AML-193 (cell line): ENCODE data around the gene BIVM.

Experiments used
- DNase-seq, 2 experiments: peaks; one replicate each; lab custom pipeline; 2025; lab: John Stamatoyannopoulos, UW

The BIVM gene

DNA sequence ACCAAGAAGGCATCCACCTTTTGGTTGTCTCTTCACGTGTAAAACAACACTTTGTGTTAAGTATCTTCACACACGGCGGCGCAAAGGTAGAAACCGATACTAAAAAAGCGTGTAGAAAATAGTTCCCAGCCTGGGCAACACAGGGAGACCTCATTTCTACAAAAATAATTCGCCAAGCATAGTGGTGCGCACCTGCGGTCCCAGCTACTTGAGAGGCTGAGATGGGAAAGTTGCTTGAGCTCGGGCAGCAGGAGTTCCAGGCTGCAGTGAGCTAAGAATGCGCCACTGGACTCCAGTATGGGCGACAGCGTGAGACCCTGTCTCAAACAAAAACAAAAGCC is 46.3 kb downstream of the BIVM start:
- DNase-seq: no peak

DNA sequence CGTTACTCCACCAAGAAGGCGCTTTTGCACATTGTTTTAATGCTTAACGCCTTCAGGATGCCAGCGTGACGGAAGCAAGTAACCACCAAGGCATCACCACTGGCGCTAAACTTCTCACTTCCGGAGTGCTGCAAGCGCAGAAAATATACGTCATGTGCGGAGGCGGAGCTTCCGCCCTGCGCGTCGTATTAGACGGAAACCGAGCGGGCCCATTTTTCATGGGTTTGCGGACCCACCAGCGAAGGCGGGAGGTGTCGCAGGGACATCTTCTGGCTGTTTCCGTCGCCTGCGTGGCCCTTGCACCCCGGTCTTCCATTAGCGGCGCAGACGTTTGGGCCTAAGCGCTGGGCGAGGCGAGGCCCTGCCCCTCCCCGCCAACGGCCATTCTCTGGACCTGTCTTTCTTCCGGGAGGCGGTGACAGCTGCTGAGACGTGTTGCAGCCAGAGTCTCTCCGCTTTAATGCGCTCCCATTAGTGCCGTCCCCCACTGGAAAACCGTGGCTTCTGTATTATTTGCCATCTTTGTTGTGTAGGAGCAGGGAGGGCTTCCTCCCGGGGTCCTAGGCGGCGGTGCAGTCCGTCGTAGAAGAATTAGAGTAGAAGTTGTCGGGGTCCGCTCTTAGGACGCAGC is 46.8 kb downstream of the BIVM start, which contains the start of gene ERCC5:
Gene ERCC5, plus strand, starts transcription at position 403 of the 631 bp plus-strand sequence. CDS start 235 bp downstream, outside the sequence.
- peak; percentile 97 to 98 for DNase-seq

DNA sequence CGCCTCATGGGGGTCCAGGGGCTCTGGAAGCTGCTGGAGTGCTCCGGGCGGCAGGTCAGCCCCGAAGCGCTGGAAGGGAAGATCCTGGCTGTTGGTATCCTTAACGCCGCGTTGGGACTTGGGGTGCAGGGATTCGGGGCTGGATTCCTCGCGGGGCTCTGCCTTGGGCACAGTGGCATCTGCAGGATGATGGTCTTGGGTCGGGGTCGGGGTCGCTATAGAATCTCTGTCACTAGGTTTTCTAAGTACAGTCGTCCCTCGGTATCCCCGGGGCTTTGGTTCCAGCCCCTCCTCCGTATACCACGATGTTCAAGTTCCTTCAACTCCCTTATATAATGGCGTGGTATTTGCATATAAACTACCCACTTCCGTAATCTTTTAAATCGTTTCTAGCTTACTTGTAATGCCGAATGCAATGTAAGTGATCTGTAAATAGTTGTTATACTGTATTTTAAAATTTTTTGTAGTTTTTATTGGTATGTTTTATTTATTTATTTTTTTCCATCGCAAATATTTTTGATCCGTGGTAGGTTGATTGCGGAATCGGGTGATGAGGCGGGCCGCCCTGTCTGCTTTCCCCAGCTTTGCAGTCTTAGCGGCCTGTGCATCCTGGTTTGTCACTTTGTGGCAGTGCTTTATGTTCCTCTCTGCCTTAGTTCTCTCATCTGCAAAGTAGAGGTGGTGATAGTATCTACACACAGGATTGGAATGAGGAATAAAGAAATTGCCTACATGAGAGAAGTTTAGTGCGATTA is 47.5 kb downstream of the BIVM start:
- DNase-seq: peak; percentile 75 to 77

DNA sequence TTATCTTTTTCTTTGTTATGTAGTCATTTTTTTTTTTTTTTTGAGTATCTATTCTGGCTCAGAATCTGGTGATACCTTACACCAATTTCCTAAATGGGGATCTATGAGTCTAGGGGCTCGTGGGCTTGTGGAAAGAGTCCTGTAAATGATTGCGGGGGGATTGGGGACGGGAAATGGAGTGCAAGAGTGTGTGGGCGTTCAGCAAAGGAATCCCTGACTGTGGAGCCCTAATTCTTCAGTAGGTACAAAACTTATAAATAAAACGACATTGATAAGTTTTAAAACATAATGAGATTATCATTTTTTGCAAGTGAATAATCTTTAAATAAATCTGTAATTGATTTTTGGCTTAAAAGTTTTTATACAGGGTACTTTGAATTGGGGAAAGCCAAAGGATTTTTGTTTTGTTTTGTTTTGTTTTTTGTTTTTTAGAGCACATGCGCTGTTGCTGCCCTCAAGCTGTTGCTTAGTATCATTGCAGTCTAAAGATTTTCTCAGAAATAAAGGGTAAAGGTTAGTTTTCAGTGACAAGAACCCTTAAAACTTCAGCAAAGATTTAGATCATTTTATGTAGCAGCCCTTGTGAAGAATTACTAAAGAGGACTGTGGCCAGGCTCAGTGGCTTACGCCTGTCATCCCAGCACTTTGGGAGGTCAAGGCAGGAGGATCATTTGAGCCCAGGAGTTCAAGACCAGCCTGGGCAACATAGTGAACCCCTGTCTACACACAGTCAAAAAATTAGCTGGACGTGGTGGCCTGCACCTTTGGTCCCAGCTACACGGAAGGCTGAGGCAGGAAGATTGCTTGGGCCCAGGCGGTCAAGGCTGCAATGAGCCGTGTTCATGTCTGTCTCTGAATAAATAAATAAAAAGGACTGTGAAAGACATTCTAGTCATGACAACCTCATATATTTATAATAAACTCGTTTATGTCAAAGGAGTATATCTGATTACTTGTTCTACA is 48.6 kb downstream of the BIVM start:
- DNase-seq: peak; percentile 62 to 71

DNA sequence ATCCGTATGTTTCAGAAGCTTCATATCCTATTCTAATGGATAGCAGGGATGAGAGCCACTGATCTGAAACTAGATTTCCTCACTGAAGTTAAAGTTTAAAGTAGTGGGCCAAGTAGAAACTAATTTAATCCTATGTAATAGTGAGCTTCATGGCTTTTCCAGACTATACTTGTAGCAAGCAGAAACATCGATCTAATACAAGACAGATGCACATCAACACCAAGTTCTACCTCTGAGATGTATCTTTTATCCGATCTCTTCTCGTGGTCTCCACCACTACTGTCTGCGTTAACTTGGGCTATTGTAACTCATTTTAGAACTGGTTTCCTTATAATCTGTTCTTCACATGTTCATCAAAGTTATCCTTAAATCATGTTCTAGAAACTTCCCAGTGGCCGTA is 50.0 kb downstream of the BIVM start:
- no peak for DNase-seq

DNA sequence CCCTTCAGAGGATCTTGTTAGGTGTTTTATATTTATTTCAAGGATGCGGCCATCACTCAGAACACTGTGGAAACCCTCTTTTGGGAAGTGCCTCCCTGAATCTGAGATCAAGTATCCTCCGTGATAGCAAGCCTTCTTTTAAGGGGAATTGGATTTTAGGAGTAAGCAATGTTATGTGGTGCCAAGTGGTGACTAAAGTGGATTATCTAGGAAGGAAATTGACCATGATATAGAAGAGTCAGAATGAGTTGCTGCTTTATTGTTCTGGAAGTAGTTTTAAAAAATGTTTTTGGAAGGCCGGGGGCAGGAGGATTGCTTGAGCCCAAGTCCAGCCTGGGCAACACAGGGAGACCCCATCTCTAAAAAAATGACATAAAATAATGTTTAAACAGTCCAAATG is 53.6 kb downstream of the BIVM start:
- DNase-seq: no peak

DNA sequence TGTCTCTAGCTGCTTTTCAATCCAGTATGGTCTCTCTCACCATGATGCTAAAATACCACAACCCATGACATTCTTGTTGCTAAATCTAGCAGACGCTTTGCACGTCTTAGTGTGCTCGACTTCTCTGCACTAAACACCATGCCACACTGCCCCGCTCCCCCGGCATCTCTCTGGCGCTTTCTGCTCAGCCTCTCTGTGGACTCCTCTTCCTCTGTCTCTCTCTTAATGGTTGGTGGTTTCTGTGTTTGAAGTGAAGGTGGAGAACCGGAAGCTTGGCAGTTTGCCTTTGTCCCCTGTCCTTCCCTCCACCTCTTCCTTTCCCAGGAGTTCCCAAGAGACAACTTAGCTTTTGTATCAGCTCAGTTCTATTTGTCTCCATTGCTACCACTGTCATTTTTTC is 55.8 kb downstream of the BIVM start:
- DNase-seq: no peak

DNA sequence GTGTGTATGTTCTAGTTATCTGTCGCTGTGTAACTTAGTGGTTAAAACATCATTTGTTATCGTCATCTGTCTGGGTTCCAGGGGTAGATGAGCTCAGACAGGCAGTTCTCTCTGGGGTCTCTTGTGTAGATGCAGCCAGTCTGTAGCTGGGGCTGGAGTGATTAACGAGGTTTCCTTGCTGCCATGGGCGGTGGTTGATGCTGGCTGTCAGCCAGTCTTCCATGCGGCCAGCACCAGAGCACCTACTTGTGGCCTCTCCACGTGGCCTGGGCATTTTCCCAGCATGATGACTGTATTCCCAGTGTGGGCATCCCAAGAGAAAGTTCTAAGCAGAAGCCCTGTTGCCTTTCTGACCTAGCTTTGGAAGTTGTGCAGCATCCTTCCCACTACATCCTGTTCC is 57.6 kb downstream of the BIVM start:
- no peak for DNase-seq

DNA sequence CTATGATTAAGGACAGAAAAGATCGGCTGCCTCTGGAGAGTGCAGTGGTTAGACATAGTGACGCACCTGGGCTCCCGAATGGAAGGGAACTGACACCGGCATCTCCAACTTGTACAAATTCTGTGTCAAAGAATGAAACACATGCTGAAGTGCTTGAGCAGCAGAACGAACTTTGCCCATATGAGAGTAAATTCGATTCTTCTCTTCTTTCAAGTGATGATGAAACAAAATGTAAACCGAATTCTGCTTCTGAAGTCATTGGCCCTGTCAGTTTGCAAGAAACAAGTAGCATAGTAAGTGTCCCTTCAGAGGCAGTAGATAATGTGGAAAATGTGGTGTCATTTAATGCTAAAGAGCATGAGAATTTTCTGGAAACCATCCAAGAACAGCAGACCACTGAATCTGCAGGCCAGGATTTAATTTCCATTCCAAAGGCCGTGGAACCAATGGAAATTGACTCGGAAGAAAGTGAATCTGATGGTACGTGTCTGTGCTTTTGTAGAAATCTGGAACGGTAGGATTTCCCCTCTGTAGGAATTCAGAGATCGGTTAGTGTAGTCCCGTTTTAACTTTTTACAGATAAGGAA is 63.8 kb downstream of the BIVM start:
- no peak for DNase-seq

DNA sequence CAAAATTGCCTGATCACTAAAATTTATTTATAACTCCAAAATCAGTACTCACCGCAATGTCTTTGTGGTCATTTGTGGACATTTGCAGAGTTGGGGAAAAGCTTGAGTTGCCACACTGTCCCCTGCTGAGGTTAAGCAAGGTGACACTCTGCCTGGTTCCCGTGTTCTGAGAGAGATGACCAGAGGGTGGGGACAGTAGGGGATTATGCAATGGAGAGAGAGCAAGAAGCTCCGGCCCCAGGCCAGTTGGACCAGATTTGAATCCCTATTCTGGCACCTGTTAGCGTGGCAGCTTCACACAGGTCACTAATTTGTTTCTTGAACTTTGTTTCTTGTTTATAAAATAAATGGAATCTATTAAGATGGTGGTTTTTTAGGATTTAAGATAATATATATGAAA is 64.7 kb downstream of the BIVM start:
- no peak for DNase-seq

DNA sequence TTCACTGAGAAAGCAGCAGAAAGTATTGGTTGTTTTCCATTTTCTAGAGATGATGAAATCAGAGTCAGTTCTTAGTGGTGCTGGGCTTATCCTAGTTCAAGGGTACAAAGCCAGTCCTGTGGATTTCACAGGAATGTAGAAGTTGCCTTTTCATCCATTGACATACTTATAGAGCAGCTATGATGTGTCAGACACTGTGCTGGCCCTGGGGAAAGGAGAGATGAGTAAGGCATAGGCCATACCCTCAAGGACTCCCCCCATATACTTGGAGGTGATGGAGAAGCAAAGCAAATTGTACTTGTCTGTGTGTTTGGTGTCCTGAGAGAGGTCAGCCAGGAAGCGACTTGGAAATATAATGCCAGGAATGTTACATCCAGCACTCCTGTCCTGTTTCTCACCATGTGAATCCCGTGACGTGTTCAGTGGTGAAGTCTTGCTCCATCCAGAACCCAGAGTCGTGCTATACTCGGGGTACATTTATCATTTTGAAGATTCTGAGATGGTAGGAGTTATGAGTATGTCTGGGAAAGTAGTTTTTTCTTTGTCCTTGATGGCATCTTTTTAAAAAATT is 69.5 kb downstream of the BIVM start:
- DNase-seq: no peak

DNA sequence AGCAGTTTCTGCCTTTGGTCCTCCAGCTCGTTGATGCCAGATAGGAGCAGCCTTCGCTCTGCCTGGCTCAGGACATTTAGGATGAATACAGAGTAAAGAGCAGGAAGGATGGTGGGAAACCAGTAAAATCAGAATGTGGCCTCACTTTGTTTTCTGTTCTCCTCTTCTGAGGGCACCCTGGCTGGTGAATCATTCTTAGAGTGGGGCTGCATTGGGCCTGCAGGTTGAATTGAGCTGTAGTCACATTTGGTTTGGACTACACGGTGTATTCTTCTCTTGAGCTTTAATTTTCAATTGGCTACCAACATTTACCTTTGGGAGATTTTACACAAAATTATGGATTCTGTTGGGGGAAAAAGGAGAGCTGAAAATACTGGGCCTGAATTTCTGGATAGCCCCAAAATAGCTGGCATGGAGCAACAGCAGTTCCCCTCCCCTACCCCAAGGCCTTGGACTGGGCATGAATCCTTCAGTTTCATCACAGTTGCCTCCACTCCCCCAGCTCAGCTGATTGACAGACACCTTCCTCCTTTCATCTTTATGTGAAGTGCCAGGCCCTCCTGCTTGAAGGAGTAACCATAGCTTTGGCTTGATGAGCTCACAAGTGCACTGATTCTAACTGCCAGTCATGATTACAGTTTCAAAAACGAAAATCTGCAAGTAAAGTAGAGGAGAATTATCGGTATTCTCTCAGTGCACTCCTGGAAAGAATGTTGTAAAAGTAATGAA is 71.2 kb downstream of the BIVM start:
- DNase-seq: peak; percentile 28 to 30

DNA sequence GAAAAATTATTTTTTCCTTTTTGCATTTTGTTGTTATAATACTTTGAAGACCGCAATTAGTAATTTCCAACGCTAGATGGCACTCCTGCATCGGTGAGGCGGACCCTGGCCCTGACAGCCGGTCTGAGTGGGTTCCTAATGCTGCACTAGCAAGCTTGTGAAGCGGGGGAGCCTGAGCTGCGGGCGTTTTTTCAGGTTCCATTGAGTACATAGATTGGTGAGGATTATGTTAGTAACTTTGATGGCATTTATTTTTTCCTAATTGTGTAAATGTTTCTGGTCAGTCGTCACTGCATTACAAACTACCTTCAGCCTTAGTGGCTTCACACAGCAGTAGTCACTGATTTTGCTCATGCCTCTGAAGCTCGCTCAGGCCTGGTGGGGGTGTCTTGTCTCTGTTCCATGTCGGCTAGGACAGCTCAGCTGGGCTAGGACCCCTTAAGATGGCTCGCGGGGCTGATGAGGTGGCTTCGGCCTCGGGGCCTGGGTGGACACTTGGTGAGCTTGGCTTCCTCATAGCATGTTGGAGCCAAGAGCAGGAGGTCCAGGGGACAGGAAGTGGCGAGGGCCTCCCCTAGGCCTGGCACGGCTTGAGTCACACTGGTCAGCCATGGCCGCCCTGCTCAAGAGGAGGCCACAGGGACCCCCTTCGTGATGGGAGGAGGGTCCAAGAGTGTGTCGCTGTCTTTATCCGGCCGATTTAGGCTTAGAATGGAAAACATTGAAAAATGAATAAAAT is 71.9 kb downstream of the BIVM start:
- DNase-seq: peak; percentile 24 to 50

DNA sequence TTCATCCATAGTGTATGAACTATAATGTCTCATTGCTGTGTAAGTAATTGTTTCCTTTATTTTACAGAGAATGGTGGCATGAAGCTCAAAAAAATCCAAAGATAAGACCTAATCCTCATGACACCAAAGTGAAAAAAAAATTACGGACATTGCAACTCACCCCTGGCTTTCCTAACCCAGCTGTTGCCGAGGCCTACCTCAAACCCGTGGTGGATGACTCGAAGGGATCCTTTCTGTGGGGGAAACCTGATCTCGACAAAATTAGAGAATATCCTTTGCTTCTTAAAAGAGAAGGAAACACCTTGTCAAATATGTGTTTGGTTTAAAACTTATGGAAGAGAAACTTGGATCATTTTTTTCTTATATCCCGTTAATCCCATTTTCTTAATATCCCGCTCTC is 73.2 kb downstream of the BIVM start:
- DNase-seq: no peak

DNA sequence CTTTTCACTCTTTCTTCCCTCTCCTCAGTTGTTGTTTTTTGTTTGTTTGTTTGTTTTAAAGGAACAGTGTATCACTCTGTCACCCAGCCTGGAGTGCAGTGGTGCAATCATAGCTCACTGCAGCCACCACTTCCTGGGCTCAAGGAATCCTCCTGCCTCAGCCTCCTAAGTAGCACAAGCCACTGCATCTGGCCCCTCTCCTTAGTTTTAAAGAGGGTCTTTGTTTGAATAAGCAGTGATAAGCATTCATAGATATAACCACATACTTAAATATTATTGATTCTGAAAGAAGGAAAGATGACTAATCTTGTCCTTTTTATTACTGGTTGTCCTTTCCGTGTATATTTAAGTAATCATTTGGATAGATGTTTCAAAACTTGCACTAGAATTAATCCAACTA is 73.6 kb downstream of the BIVM start:
- DNase-seq: no peak

DNA sequence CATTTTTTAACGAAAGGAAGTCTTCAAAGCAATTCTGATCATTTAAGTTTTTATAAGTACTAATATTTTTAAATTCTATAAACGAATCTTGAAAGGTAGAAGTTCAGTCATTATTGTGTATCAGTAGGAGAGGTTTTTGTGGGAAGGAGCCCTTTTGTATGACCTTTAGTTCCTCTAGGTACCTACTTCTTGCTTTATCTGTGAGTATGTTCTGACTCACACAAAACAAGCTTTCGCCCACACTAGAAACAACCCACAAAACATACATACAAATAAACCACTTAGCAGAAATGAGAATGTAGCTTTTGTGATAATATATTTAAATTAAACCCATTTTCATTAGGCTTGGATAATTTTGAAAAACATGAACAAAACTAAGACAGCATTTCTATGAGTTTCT is 74.7 kb downstream of the BIVM start:
- no peak for DNase-seq

DNA sequence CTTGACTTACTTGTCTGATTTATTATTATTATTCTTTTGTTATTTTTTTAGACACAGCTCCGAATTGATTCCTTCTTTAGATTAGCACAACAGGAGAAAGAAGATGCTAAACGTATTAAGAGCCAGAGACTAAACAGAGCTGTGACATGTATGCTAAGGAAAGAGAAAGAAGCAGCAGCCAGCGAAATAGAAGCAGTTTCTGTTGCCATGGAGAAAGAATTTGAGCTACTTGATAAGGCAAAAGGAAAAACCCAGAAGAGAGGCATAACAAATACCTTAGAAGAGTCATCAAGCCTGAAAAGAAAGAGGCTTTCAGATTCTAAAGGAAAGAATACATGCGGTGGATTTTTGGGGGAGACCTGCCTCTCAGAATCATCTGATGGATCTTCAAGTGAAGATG is 76.3 kb downstream of the BIVM start:
- no peak for DNase-seq

DNA sequence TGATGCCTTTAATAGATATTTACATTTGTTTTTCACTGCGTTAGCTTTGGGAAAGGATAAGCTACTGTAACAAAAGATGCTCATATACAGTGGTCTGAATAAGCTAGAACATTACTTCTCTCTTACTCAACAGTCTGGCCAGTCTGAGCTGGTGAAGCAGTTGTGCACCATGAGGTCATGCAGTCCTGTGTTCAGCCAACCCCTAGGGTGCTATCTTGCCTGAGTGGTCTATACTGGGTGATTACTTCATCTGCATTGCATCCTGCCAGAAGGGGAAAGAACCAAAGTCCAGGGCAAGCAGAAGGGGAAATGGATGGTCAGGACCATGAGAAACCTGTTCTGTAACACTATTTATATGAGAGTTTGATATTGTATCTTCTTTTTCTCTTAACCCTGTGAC is 78.4 kb downstream of the BIVM start:
- peak in 1 of 2 experiments; percentile 17 for DNase-seq

DNA sequence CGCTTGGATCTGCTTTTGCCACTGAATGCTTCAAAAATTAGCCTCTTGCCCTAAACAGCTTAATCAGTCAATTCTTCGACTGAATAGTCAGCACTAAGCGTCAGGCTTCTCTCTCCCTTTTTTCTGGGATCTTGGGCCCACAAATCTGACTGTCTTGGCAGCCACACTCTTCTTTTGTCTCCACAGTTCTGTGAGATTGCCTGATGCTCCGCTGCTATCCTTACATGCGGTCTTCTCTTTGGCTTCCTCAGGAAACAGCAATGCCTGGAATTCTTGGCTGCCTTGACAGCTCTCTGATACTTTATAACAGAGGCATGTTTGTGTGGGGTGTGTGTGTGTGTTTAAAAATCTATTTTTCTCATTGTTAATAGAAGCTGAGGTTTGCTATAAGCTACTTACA is 79.6 kb downstream of the BIVM start:
- no peak for DNase-seq

DNA sequence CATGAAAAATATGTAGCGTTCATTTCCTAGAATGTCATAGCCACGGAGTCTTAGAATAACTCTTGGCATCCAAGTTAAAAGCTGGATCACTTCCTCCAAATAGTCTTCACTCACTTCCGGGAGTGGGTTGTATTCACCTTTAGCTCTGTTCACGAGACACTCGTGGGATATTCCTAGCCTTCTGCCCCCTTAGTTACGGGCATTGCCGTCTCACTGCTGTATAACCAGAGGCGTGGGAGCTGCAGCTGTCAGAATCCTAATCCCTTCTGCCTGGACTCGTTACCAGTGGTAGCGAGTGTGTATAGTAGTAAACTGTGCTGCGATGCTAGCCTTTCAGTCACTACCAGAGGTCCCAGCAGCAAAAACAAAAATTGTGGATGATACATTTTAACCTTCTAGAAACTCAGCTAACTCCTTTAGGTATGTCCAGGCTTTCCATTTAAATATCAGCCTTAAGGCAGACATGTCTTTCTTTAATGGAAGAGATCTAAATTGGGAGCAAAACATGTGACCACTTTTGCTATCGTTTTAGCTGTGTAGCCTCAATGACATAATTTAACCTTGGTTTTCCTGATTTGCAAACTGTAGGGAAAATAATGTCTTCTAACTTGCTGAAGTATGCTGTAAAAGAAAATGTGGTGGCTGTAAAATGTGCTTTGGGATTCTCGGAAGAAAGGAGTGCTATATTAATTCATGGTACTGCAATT is 81.0 kb downstream of the BIVM start:
- DNase-seq: no peak
